ENCODE results near the gene B4GAT1. TPM values are rescaled to one million over a fixed set of nuclear protein-coding genes. Genes with fewer than 3 reads are reported as not detected.

B4GAT1 gene
- total and polyA plus RNA-seq, 2 donors (not counting 1 experiment from before 2014, with no cell fraction given), result 1.4 to 5.2 TPM

GRCh38 chr11:66393954-66394353, 46.5 kb upstream of the B4GAT1 start:
- H3K27ac Mint-ChIP-seq, result no peak overlapping the region
- Histone ChIP-seq H3K4me3 (ENCODE audit: control extremely low read depth in 1 of 5, extremely low read depth in 1 of 5, insufficient read depth in 1 of 5, low read depth in 2 of 5, low read length in 4 of 5) (no peak overlapping the region), H3K36me3 (replicated peaks in 1 of 2; ENCODE audit: control extremely low read depth in 1 of 2, control insufficient read depth in 1 of 2, extremely low read depth in 1 of 2, insufficient read depth in 2 of 2, low read length in 1 of 2) (no peaks in the 10 kb centered on the region), H3K4me1 (ENCODE audit: control insufficient read depth in 2 of 2, insufficient read depth in 2 of 2, low read length in 2 of 2) (peaks cover 0 to 4% of the 10 kb centered on the region in 2 donors), H3K4me2 (replicated peaks; ENCODE audit: low read depth, low read length, poor library complexity, severe bottlenecking) (no peak overlapping the region), H3K27me3 (replicated peaks in 1 of 4; ENCODE audit: control extremely low read depth in 1 of 4, control insufficient read depth in 3 of 4, insufficient read depth in 4 of 4, low read length in 3 of 4) (peaks cover 0 to 2% (median 0%) of the 10 kb centered on the region in 4 experiments), H4K20me1 (ENCODE audit: control insufficient read depth, insufficient read depth, low read length, poor library complexity, severe bottlenecking) (no peaks in the 10 kb centered on the region), H3K9ac (ENCODE audit: low read length) (no peak overlapping the region), H3K9me3 (ENCODE audit: control extremely low read depth in 1 of 3, control insufficient read depth in 2 of 3, insufficient read depth in 1 of 3, low read length in 2 of 3) (no peaks in the 10 kb centered on the region), H3K79me2 (ENCODE audit: control insufficient read depth, insufficient read depth, low read length) (no peaks in the 10 kb centered on the region), H2AFZ (ENCODE audit: insufficient read depth, low read depth, low read length, poor library complexity, severe bottlenecking) (no peak overlapping the region), H3K27ac (ENCODE audit: low read length in 2 of 2) (no peak overlapping the region)
- H3K27me3 Mint-ChIP-seq, result peaks cover 20% of the 10 kb centered on the region
- no peaks in the 10 kb centered on the region for H3K9me3 Mint-ChIP-seq (ENCODE audit: insufficient read depth)
- WGBS (ENCODE audit: insufficient coverage), result 100% methylated on average over 1 of the region's 3 CpGs
- H3K4me1 Mint-ChIP-seq, result peaks cover 5% of the 10 kb centered on the region
- ChIA-PET CTCF (interaction anchor here (1.0 to 1.6 kb wide), 2 partner anchors 11 to 83 kb away, joined by 3 to 7 read pairs; no protein-coding TSS in a partner anchor), POLR2A (no interaction called here)
- TF ChIP-seq EZH2 (IDR thresholded peaks at IDR 0.05; ENCODE audit: borderline replicate concordance, insufficient read depth, low read depth, low read length, poor library complexity, severe bottlenecking) (no peak), CTCF (IDR thresholded peaks at IDR 0.05) (no peak)
- ATAC-seq (ENCODE audit: low read depth), result no peak
- H3K4me3 Mint-ChIP-seq, result no peak overlapping the region
- intact Hi-C loops (cut with micrococcal nuclease), result no loop called here
- DNase-seq, result no peak

- no peak for DNase-seq
- Histone ChIP-seq H2AFZ (ENCODE audit: insufficient read depth, low read depth, low read length, poor library complexity, severe bottlenecking) (no peak overlapping the region), H3K4me1 (ENCODE audit: control insufficient read depth in 2 of 2, insufficient read depth in 2 of 2, low read length in 2 of 2) (peaks cover 2 to 7% of the 10 kb centered on the region in 2 donors), H3K9ac (ENCODE audit: low read length) (no peak overlapping the region), H3K4me3 (ENCODE audit: control extremely low read depth in 1 of 5, extremely low read depth in 1 of 5, insufficient read depth in 1 of 5, low read depth in 2 of 5, low read length in 4 of 5) (no peak overlapping the region), H3K27ac (ENCODE audit: low read length in 2 of 2) (peak overlapping the region in 1 of 2 donors; percentile 38), H3K79me2 (ENCODE audit: control insufficient read depth, insufficient read depth, low read length) (no peaks in the 10 kb centered on the region), H3K27me3 (replicated peaks in 1 of 4; ENCODE audit: control extremely low read depth in 1 of 4, control insufficient read depth in 3 of 4, insufficient read depth in 4 of 4, low read length in 3 of 4) (peaks cover 0 to 1% (median 0%) of the 10 kb centered on the region in 4 experiments), H3K9me3 (ENCODE audit: control extremely low read depth in 1 of 3, control insufficient read depth in 2 of 3, insufficient read depth in 1 of 3, low read length in 2 of 3) (no peaks in the 10 kb centered on the region), H3K4me2 (replicated peaks; ENCODE audit: low read depth, low read length, poor library complexity, severe bottlenecking) (no peak overlapping the region), H3K36me3 (replicated peaks in 1 of 2; ENCODE audit: control extremely low read depth in 1 of 2, control insufficient read depth in 1 of 2, extremely low read depth in 1 of 2, insufficient read depth in 2 of 2, low read length in 1 of 2) (no peaks in the 10 kb centered on the region), H4K20me1 (ENCODE audit: control insufficient read depth, insufficient read depth, low read length, poor library complexity, severe bottlenecking) (no peaks in the 10 kb centered on the region)
- TF ChIP-seq EZH2 (IDR thresholded peaks at IDR 0.05; ENCODE audit: borderline replicate concordance, insufficient read depth, low read depth, low read length, poor library complexity, severe bottlenecking) (no peak), CTCF (IDR thresholded peaks at IDR 0.05) (no peak)
- no CpG with 5 or more reads among the region's 6 CpGs for whole genome bisulfite sequencing (ENCODE audit: insufficient coverage)
- intact Hi-C loops (cut with micrococcal nuclease), result no loop called here
- peak; percentile 49 for ATAC-seq (ENCODE audit: low read depth)
- Mint-ChIP-seq H3K27ac (no peak overlapping the region), H3K9me3 (ENCODE audit: insufficient read depth) (no peaks in the 10 kb centered on the region), H3K27me3 (peaks cover 16% of the 10 kb centered on the region), H3K4me1 (peaks cover 7% of the 10 kb centered on the region), H3K4me3 (no peak overlapping the region)
- CTCF ChIA-PET, result interaction anchor here (3.9 kb wide), 2 partner anchors 46 to 80 kb away, joined by 15 to 62 read pairs; partner anchors contain the start of gene BRMS1
- POLR2A ChIA-PET, result no interaction called here
These were observed 43.9 kb upstream of the B4GAT1 start for GRCh38 chr11:66391322-66391721.
